ENCODE measurements around the gene FAM180A. TPM values are rescaled to one million over a fixed set of nuclear protein-coding genes. Genes with fewer than 3 reads are reported as not detected.

The FAM180A gene
- total RNA-seq, 1 experiment from 2014 or later: not detected

- Histone ChIP-seq H3K9ac (ENCODE audit: low read length) (no peak overlapping the region), H3K4me3 (ENCODE audit: low read length) (no peak overlapping the region), H3K9me2 (replicated peaks; ENCODE audit: low read length) (no peaks in the 10 kb centered on the region), H3K79me2 (ENCODE audit: low read length) (no peaks in the 10 kb centered on the region), H3K9me3 (ENCODE audit: low read length) (no peaks in the 10 kb centered on the region), H3K4me1 (ENCODE audit: insufficient read depth, low read length) (peaks cover 36% of the 10 kb centered on the region), H4K20me1 (ENCODE audit: low read length) (no peaks in the 10 kb centered on the region), H3K27ac (ENCODE audit: low read length) (no peak overlapping the region), H3F3A (ENCODE audit: low read length, unreplicated experiment) (peaks cover 3% of the 10 kb centered on the region), H3K36me3 (ENCODE audit: low read depth, low read length) (no peaks in the 10 kb centered on the region), H3K27me3 (ENCODE audit: low read length) (no peaks in the 10 kb centered on the region), H2AFZ (ENCODE audit: low read length) (no peak overlapping the region), H3K4me2 (ENCODE audit: low read length) (no peak overlapping the region)
- BruUV-seq (replicated peaks): no TSS peak
- ATAC-seq (no peak), DNase-seq (peak; percentile 6)
- ChIA-PET POLR2A (ENCODE audit: unreplicated experiment) (no interaction called here), CTCF (no interaction called here)
- TF ChIP-seq EZH2 (IDR thresholded peaks at IDR 0.05; ENCODE audit: low read length, unreplicated experiment) (no peak), CTCF (conservative IDR thresholded peaks at IDR 0.05; ENCODE audit: low read depth, low read length) (peak; percentile 37; the same call in 1 of the 2 replicates), EZH2phosphoT487 (IDR thresholded peaks at IDR 0.05; ENCODE audit: borderline replicate concordance, low read length) (no peak)
- intact Hi-C loops (cut with micrococcal nuclease): loop anchor here (10.0 kb wide), 1 partner anchor 64 kb away; no protein-coding TSS in a partner anchor
Observed at GRCh38 chr7:135710417-135711138, 38.0 kb downstream of the FAM180A start.

GRCh38 chr7:135709508-135709907 is 39.1 kb downstream of the FAM180A start:
- ChIA-PET POLR2A (ENCODE audit: unreplicated experiment) (no interaction called here), CTCF (no interaction called here)
- Histone ChIP-seq H3K79me2 (ENCODE audit: low read length) (no peaks in the 10 kb centered on the region), H4K20me1 (ENCODE audit: low read length) (no peaks in the 10 kb centered on the region), H3K27me3 (ENCODE audit: low read length) (no peaks in the 10 kb centered on the region), H3K4me1 (ENCODE audit: insufficient read depth, low read length) (peaks cover 27% of the 10 kb centered on the region), H3K36me3 (ENCODE audit: low read depth, low read length) (no peaks in the 10 kb centered on the region), H3K4me3 (ENCODE audit: low read length) (no peak overlapping the region), H3K9ac (ENCODE audit: low read length) (no peak overlapping the region), H3K9me2 (replicated peaks; ENCODE audit: low read length) (no peaks in the 10 kb centered on the region), H3K27ac (ENCODE audit: low read length) (no peak overlapping the region), H3F3A (ENCODE audit: low read length, unreplicated experiment) (peaks cover 3% of the 10 kb centered on the region), H3K4me2 (ENCODE audit: low read length) (no peak overlapping the region), H2AFZ (ENCODE audit: low read length) (no peak overlapping the region), H3K9me3 (ENCODE audit: low read length) (no peaks in the 10 kb centered on the region)
- intact Hi-C loops (cut with micrococcal nuclease): no loop called here
- DNase-seq (no peak), ATAC-seq (no peak)
- TF ChIP-seq EZH2 (IDR thresholded peaks at IDR 0.05; ENCODE audit: low read length, unreplicated experiment): no peak
- BruUV-seq (replicated peaks): no TSS peak

GRCh38 chr7:135708041-135708440 is 40.6 kb downstream of the FAM180A start:
- Histone ChIP-seq H3K27me3 (ENCODE audit: low read length) (no peaks in the 10 kb centered on the region), H4K20me1 (ENCODE audit: low read length) (no peaks in the 10 kb centered on the region), H3K9ac (ENCODE audit: low read length) (0 out of 2 replicates have a peak overlapping the region, but pooled peaks have one; percentile 48), H3K4me3 (ENCODE audit: low read length) (peak overlapping the region; percentile 44; the same call in 1 of the 2 replicates), H3K9me3 (ENCODE audit: low read length) (no peaks in the 10 kb centered on the region), H3F3A (ENCODE audit: low read length, unreplicated experiment) (peaks cover 3% of the 10 kb centered on the region), H3K4me2 (ENCODE audit: low read length) (peak overlapping the region; percentile 72), H3K27ac (ENCODE audit: low read length) (peak overlapping the region; percentile 92), H2AFZ (ENCODE audit: low read length) (no peak overlapping the region), H3K36me3 (ENCODE audit: low read depth, low read length) (no peaks in the 10 kb centered on the region), H3K4me1 (ENCODE audit: insufficient read depth, low read length) (peaks cover 19% of the 10 kb centered on the region), H3K79me2 (ENCODE audit: low read length) (no peaks in the 10 kb centered on the region), H3K9me2 (replicated peaks; ENCODE audit: low read length) (no peaks in the 10 kb centered on the region)
- DNase-seq (no peak), ATAC-seq (no peak)
- ChIA-PET POLR2A (ENCODE audit: unreplicated experiment) (no interaction called here), CTCF (no interaction called here)
- no peak for TF ChIP-seq EZH2 (IDR thresholded peaks at IDR 0.05; ENCODE audit: low read length, unreplicated experiment)
- TF ChIP-seq EZH2phosphoT487 (IDR thresholded peaks at IDR 0.05; ENCODE audit: borderline replicate concordance, low read length): no peak
- no peak for TF ChIP-seq CTCF (conservative IDR thresholded peaks at IDR 0.05; ENCODE audit: low read depth, low read length)
- intact Hi-C loops (cut with micrococcal nuclease): no loop called here
- no TSS peak for BruUV-seq (replicated peaks)

Data from PC-3 (cell line).